ENCODE data around the gene TPM2. TPM values are rescaled to one million over a fixed set of nuclear protein-coding genes. Genes with fewer than 3 reads are reported as not detected.

The TPM2 gene
- total RNA-seq, 1 experiment from 2014 or later, result 207 TPM

DNA sequence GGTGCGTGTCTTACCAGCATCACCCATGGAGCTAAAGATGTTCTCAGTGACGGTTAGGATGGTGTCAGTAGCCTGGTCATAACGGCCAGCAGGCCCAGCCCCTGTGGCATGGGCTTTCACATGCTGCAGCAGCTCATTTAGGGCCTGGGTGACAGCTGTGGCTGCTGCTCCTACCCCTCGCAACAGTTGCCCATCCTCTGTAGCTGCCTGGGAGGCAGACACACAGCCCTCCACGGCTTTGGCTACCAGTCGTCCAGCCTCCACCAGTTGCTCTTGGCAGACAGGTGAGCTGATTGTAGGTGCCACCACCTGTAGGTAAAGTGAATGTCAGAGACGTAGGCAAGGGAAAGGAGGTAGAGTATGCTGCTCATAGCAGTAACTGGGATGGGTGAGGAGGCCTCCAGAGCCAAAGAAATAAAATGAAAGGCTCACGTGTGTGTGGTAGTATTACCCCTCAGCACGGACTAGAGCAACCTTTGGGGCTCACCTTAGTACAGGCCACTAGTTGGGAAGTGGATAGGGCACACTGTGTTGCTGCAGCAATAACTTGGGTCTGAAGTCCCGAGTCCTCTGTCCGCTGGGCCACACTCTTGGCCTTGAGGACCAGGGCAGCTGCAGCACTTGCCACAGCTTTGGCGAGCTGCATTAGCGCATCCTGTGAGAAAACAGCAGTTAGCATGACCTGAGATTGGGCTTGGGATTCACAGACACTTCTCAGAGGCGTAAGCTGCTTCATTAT, 27.6 kb upstream of the TPM2 start:
- H3K27me3 Mint-ChIP-seq (ENCODE audit: insufficient read depth, unreplicated experiment), result no peaks in the 10 kb centered on the region
- no peak overlapping the region for H3K4me3 Mint-ChIP-seq (ENCODE audit: unreplicated experiment)
- no TSS peak for BruUV-seq (replicated peaks)
- peaks cover 6% of the 10 kb centered on the region for H3K4me1 Mint-ChIP-seq (ENCODE audit: insufficient read depth, unreplicated experiment)
- ChIA-PET CTCF (interaction anchor here (0.6 to 1.9 kb wide), 7 partner anchors 9 to 186 kb away, joined by 3 to 12 read pairs (median 4); no protein-coding TSS in a partner anchor), POLR2A (interaction anchor here (0.8 to 1.2 kb wide), 3 partner anchors 9 to 13 kb away, joined by 3 read pairs; no protein-coding TSS in a partner anchor)
- TF ChIP-seq, protein P1, sequence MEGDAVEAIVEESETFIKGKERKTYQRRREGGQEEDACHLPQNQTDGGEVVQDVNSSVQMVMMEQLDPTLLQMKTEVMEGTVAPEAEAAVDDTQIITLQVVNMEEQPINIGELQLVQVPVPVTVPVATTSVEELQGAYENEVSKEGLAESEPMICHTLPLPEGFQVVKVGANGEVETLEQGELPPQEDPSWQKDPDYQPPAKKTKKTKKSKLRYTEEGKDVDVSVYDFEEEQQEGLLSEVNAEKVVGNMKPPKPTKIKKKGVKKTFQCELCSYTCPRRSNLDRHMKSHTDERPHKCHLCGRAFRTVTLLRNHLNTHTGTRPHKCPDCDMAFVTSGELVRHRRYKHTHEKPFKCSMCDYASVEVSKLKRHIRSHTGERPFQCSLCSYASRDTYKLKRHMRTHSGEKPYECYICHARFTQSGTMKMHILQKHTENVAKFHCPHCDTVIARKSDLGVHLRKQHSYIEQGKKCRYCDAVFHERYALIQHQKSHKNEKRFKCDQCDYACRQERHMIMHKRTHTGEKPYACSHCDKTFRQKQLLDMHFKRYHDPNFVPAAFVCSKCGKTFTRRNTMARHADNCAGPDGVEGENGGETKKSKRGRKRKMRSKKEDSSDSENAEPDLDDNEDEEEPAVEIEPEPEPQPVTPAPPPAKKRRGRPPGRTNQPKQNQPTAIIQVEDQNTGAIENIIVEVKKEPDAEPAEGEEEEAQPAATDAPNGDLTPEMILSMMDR (IDR thresholded peaks at IDR 0.05; ENCODE audit: unreplicated experiment), result no peak
- no peaks in the 10 kb centered on the region for H3K9me3 Mint-ChIP-seq (ENCODE audit: unreplicated experiment)
- H3K27ac Mint-ChIP-seq (ENCODE audit: low read depth, unreplicated experiment), result no peak overlapping the region
- intact Hi-C loops (cut with micrococcal nuclease), result no loop called here
- DNase-seq (ENCODE audit: unreplicated experiment), result no peak
- peaks cover 91% of the 10 kb centered on the region for H3K36me3 Mint-ChIP-seq (ENCODE audit: insufficient read depth, unreplicated experiment)

DNA sequence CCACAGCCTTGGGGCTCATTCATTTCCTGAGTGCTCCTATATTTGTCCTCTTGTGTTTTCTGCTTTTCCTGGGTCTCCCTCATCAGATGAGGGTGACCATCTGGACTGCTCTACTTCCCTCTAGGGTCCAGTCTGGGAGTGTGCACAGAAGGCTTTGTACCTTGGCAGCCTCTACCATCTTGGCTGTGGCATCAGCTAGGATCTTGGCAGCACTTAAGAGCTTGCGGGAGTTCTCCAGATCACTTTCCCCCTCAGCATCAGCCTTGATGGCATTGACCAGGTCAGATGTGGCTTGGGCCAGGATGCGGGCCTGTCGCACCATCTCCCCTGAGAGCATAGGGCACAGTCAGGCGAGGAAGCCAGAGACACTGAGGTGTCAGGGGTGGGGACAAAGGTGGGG, 26.5 kb upstream of the TPM2 start:
- CTCF ChIA-PET, result interaction anchor here (0.6 to 1.0 kb wide), 5 partner anchors 13 to 187 kb away, joined by 3 to 4 read pairs (median 4); no protein-coding TSS in a partner anchor
- DNase-seq (ENCODE audit: unreplicated experiment), result no peak
- no peak overlapping the region for H3K27ac Mint-ChIP-seq (ENCODE audit: low read depth, unreplicated experiment)
- H3K4me3 Mint-ChIP-seq (ENCODE audit: unreplicated experiment), result no peak overlapping the region
- TF ChIP-seq, protein P1 (IDR thresholded peaks at IDR 0.05; ENCODE audit: unreplicated experiment), result no peak
- no peaks in the 10 kb centered on the region for H3K27me3 Mint-ChIP-seq (ENCODE audit: insufficient read depth, unreplicated experiment)
- intact Hi-C loops (cut with micrococcal nuclease), result no loop called here
- POLR2A ChIA-PET, result interaction anchor here (0.6 to 1.6 kb wide), 3 partner anchors 12 to 36 kb away, joined by 3 to 4 read pairs (median 3); partner anchors contain the start of gene TLN1
- H3K36me3 Mint-ChIP-seq (ENCODE audit: insufficient read depth, unreplicated experiment), result peaks cover 91% of the 10 kb centered on the region
- H3K4me1 Mint-ChIP-seq (ENCODE audit: insufficient read depth, unreplicated experiment), result peaks cover 6% of the 10 kb centered on the region
- no peaks in the 10 kb centered on the region for H3K9me3 Mint-ChIP-seq (ENCODE audit: unreplicated experiment)
- BruUV-seq (replicated peaks), result no TSS peak

DNA sequence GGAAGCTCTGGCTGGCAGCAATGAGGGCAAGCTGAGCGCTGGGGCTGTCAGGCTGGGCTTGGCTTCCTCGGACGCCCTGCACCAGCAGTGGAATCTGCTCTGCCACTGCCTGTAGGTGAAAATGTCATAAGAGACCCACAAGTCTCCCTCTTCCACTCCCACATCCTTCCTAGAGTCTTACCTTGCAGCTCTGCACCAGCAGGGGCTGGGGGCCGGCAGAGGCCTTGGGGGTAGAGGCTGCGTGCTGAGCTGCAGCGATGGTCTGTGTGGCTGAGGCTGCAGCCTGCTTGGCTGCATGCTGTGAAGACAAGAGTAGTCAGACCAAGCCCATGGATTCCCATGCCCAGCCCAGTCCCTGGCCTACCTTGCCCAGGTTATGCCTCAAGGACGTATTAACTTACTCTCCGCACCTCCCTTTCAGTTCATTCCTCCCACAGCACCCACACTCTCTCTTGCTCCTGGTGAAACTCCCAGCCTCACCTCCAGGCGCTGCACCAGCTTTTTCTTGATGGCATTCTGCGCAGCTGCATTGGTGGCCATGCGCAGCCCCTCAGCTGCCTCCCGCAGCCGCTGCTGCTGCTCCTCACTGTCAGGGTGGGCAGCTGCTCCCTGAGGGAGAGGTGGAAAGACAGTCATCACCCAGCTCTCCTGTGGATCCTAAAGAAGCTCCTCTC, 25.0 kb upstream of the TPM2 start:
- no peak overlapping the region for H3K4me3 Mint-ChIP-seq (ENCODE audit: unreplicated experiment)
- CTCF ChIA-PET, result interaction anchor here (0.8 to 12.5 kb wide), 5 partner anchors 9 to 67 kb away, joined by 3 to 155 read pairs (median 3); no protein-coding TSS in a partner anchor

More for the DNA sequence above, 25.0 kb upstream of the TPM2 start:
- intact Hi-C loops (cut with micrococcal nuclease), result no loop called here
- Mint-ChIP-seq H3K27me3 (ENCODE audit: insufficient read depth, unreplicated experiment) (no peaks in the 10 kb centered on the region), H3K27ac (ENCODE audit: low read depth, unreplicated experiment) (no peak overlapping the region), H3K4me1 (ENCODE audit: insufficient read depth, unreplicated experiment) (peaks cover 6% of the 10 kb centered on the region), H3K9me3 (ENCODE audit: unreplicated experiment) (no peaks in the 10 kb centered on the region), H3K36me3 (ENCODE audit: insufficient read depth, unreplicated experiment) (peaks cover 91% of the 10 kb centered on the region)
- POLR2A ChIA-PET, result interaction anchor here (0.9 to 1.6 kb wide), 3 partner anchors 17 to 69 kb away, joined by 3 to 4 read pairs (median 3); partner anchors contain the start of gene TLN1
- no TSS peak for BruUV-seq (replicated peaks)
- TF ChIP-seq, protein P1 (IDR thresholded peaks at IDR 0.05; ENCODE audit: unreplicated experiment), result no peak
- DNase-seq (ENCODE audit: unreplicated experiment), result no peak
